Mucosa of rectum (tissue), 2 donors: ENCODE data around the gene FHOD3.

ENCODE experiments used
- H3K27ac ChIP-seq, 2 donors: one replicate each; pipeline ENCODE4 v1.7.0; 2013; ENCODE audit warnings: inconsistent platforms in 2 of 2, low read depth in 2 of 2, low read length in 2 of 2
- H3K27me3 ChIP-seq, 2 donors: one replicate each; pipeline ENCODE4 v1.7.0; 2013; ENCODE audit warnings: low read length in 2 of 2; ENCODE audit not compliant: control insufficient read depth in 2 of 2, insufficient read depth in 2 of 2
- H3K36me3 ChIP-seq, 2 donors: one replicate each; pipeline ENCODE4 v1.7.0; 2013; ENCODE audit warnings: low read length in 2 of 2; ENCODE audit not compliant: control insufficient read depth in 2 of 2, insufficient read depth in 2 of 2
- H3K4me1 ChIP-seq, 2 donors: one replicate each; pipeline ENCODE4 v1.7.0; 2013; ENCODE audit warnings: low read length in 2 of 2, mild to moderate bottlenecking in 1 of 2; ENCODE audit not compliant: control insufficient read depth in 2 of 2, insufficient read depth in 2 of 2
- H3K4me3 ChIP-seq, 2 donors: one replicate each; pipeline ENCODE4 v1.7.0; 2013; ENCODE audit warnings: low read length in 2 of 2
- H3K9ac ChIP-seq, 2 donors: one replicate each; pipeline ENCODE4 v1.7.0; 2013; ENCODE audit warnings: low read length in 2 of 2, low read depth in 1 of 2, mild to moderate bottlenecking in 1 of 2
- H3K9me3 ChIP-seq, 2 donors: one replicate each; pipeline ENCODE4 v1.7.0; 2013; ENCODE audit warnings: low read length in 2 of 2; ENCODE audit not compliant: control insufficient read depth in 2 of 2
- donor health status: healthy.
- donor health status: Normal muscosa, but diverticular disease.

FHOD3 gene

DNA sequence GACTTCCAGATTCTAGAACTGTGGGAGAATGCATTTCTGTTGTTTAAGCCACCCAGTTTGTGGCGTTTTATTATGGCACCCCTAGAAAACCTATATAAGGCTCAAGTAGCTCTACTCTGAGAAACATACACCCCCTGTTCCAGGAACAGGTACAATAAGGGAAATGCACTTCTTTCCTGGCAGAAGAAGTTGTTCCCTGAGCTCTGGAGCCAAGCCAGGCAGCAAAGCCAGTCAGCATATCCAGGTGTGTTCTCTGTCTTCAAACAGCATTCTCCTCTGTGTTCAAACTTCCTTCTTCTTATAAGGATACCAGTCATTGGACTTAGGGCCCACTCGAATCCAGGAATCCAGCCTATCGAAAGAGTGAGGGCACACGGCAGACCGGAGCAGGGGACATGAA, 434.8 kb downstream of the FHOD3 start:
- Histone ChIP-seq H3K4me3 (no peak overlapping the region), H3K9me3 (peaks cover 0 to 3% of the 10 kb centered on the region in 2 donors)

DNA sequence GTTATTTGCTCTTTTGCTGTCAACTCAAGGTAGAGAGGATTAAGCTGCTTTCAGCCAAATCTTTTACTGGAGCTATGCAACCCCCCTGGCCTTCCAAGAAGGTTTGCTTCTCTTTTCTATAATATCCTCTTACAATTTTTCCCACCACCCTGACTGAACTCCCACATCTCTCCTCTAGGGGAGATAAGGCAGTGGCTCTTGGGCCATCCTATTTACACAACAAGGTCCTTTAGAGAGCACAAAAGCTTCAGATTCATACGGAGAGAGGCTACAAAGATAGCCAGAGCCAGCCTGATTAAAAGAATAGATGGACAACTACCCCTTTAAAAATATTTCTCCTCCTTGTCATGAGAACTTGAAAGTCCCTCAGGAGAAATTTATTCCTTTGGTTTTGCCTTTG, 435.6 kb downstream of the FHOD3 start:
- Histone ChIP-seq H3K4me3 (no peak overlapping the region), H3K4me1 (peaks cover 0 to 6% of the 10 kb centered on the region in 2 donors), H3K9me3 (peaks cover 0 to 3% of the 10 kb centered on the region in 2 donors), H3K36me3 (no peaks in the 10 kb centered on the region), H3K9ac (no peak overlapping the region), H3K27ac (no peak overlapping the region), H3K27me3 (no peaks in the 10 kb centered on the region)

More for the DNA sequence above, 434.8 kb downstream of the FHOD3 start:
- no peaks in the 10 kb centered on the region for H3K27me3 ChIP-seq
- peaks cover 0 to 6% of the 10 kb centered on the region in 2 donors for H3K4me1 ChIP-seq
- H3K36me3 ChIP-seq, result no peaks in the 10 kb centered on the region
- H3K9ac ChIP-seq, result no peak overlapping the region
- no peak overlapping the region for H3K27ac ChIP-seq

DNA sequence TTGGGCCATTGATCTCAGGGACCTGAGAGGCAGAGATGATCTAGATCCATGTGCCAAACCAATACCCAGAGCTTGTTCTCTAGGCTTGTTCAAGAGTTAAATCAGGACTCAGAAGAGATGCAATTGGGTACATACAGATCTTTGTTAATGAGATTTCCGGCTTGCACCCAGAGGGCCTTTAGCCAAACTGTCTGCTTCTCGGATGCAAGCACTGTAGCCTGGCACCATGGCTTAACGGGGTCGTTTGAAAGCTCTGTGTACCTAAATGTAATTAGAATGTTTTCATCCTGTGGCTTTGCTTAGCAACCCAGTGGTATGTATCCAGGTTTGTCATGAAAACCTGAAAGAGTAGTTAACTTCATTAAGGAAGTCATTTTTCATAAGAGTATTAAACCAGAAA, 437.1 kb downstream of the FHOD3 start:
- H3K27me3 ChIP-seq, result no peaks in the 10 kb centered on the region
- H3K4me1 ChIP-seq, result peaks cover 0 to under 1% of the 10 kb centered on the region in 2 donors
- H3K36me3 ChIP-seq, result no peaks in the 10 kb centered on the region
- H3K9me3 ChIP-seq, result peaks cover 0 to 3% of the 10 kb centered on the region in 2 donors
- no peak overlapping the region for H3K4me3 ChIP-seq
- no peak overlapping the region for H3K9ac ChIP-seq
- H3K27ac ChIP-seq, result no peak overlapping the region

DNA sequence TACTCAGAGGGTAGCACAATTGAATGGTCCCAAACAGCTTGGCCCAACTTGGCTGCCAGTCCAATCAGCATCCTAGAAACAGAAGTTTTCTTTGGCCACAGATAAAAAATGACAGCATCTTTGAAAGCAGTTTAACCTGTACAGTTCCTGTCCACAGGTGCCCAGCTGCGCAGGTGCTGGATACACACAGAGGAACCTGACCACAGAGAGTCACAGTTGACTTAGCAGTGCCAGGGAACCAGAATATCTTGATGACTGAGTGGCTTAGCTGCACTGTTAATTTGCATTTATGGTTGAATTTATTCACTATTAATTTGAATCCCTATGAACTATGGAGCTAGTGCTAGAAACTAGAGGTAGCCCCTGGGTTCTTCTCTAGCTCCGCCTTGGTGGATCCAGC, 437.6 kb downstream of the FHOD3 start:
- Histone ChIP-seq H3K36me3 (no peaks in the 10 kb centered on the region), H3K4me3 (no peak overlapping the region), H3K4me1 (no peaks in the 10 kb centered on the region), H3K9me3 (peaks cover 0 to 3% of the 10 kb centered on the region in 2 donors), H3K9ac (no peak overlapping the region), H3K27me3 (no peaks in the 10 kb centered on the region), H3K27ac (no peak overlapping the region)

DNA sequence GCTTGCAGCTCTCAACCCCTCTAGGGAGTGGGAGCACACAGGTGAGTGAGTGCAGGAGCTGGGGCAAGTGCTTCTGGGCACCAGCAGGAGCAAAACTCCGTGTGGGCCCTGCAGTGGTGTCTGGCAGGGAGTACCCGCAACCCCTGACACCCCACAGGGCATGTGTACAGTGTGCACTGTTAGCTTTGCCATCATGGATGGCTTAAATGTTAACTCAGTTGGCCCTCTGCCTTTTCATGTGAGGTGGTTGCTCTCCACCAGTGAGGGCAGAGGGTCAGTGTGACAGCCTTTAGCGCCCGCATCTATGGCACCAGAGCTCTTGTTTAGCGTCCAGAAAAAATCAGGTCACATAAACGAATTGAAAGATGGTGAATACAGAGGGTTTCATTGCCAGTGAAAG, 438.6 kb downstream of the FHOD3 start:
- no peaks in the 10 kb centered on the region for H3K36me3 ChIP-seq
- no peak overlapping the region for H3K9ac ChIP-seq
- no peaks in the 10 kb centered on the region for H3K4me1 ChIP-seq
- no peak overlapping the region for H3K4me3 ChIP-seq
- peaks cover 0 to 3% of the 10 kb centered on the region in 2 donors for H3K9me3 ChIP-seq
- H3K27ac ChIP-seq, result no peak overlapping the region
- H3K27me3 ChIP-seq, result no peaks in the 10 kb centered on the region

DNA sequence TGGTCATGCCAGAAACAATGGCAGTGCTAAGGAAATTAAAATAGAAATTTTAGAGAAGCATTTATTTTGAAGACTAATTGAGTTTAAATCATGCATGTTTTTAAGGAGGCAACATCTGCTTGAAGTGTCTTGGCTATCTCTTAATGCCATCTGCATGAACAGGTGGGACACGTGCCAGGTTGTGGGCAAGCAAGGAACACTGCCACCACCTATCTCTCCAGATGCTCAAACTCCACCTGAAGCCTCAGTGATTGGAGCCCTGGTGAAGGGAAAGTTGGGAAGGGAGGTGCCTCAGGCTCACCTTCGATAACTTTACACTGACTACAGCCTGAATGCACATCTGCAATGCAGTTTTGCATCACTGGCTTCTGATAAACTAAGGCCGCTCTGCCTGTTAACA, 439.8 kb downstream of the FHOD3 start:
- Histone ChIP-seq H3K4me1 (no peaks in the 10 kb centered on the region), H3K27me3 (no peaks in the 10 kb centered on the region), H3K9ac (no peak overlapping the region), H3K4me3 (no peak overlapping the region), H3K36me3 (no peaks in the 10 kb centered on the region), H3K9me3 (peaks cover 0 to 3% of the 10 kb centered on the region in 2 donors), H3K27ac (no peak overlapping the region)

DNA sequence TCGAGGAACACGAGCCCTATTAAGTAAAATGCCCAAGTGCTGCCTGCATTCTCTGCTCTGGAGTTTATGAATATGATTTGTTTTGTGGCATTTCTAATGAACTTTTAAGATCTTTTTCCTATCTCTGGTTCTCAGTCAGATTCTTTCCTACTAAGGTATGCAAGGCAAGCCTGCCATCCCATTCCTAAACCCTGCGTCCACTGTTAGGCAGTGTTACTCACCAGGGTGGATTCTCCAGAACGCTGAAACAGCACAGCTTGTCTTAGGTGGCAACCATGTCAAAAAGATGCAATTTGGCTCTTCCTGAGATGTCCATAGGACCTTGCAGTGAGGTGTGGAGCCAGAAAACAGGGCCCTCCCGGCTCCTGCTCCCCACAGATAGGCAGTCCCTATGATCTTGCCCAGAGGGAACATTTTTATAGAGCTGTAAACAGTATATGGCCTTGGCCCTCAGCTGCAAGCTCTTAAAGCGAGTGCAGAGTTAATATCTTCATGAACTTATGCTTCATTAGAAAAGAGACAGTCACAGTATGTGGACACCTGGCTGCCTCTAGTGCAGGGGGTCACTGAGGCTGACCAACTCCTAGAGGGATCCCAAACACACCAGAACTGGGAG, 446.9 kb downstream of the FHOD3 start:
- Histone ChIP-seq H3K9ac (no peak overlapping the region), H3K27me3 (no peaks in the 10 kb centered on the region)

DNA sequence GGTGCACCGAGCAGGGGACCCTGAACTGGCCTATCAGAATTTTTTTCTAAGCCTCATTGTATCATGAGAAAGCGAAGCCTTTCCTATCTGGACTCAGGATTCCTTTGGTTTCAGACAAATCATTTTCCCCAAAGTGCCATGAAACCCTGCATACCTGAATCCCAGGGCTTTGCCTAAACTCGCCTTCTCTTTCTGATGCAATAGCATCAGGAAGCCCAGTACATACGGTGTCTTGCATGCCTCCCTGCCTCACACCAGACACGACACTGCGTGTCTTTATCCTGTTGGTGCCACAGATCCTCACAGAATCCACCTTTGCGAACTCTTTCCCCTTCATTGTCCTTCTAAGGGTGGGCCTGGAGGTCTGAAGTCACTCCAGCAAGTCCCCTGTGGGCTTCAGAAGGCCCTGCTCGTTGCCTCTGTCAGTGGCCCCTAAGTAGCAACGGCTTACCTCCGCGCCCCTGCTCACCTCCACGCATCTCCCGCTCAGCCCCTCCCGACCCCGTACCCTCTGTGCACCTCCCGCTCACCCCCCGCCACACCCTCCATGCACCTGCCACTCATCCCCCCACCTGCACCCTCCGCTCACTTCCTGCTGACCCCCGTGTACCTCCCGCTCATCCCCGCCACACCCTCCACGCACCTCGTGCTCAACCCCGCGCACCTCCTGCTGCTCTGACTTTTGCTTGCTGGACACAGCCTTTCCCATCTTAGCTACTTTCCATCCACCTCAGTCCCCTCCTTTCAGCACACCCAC, 447.9 kb downstream of the FHOD3 start:
- Histone ChIP-seq H3K4me3 (no peak overlapping the region), H3K4me1 (no peaks in the 10 kb centered on the region)

More for the DNA sequence above, 446.9 kb downstream of the FHOD3 start:
- H3K4me1 ChIP-seq, result no peaks in the 10 kb centered on the region
- H3K4me3 ChIP-seq, result no peak overlapping the region
- H3K27ac ChIP-seq, result no peak overlapping the region
- H3K9me3 ChIP-seq, result no peaks in the 10 kb centered on the region
- H3K36me3 ChIP-seq, result no peaks in the 10 kb centered on the region

DNA sequence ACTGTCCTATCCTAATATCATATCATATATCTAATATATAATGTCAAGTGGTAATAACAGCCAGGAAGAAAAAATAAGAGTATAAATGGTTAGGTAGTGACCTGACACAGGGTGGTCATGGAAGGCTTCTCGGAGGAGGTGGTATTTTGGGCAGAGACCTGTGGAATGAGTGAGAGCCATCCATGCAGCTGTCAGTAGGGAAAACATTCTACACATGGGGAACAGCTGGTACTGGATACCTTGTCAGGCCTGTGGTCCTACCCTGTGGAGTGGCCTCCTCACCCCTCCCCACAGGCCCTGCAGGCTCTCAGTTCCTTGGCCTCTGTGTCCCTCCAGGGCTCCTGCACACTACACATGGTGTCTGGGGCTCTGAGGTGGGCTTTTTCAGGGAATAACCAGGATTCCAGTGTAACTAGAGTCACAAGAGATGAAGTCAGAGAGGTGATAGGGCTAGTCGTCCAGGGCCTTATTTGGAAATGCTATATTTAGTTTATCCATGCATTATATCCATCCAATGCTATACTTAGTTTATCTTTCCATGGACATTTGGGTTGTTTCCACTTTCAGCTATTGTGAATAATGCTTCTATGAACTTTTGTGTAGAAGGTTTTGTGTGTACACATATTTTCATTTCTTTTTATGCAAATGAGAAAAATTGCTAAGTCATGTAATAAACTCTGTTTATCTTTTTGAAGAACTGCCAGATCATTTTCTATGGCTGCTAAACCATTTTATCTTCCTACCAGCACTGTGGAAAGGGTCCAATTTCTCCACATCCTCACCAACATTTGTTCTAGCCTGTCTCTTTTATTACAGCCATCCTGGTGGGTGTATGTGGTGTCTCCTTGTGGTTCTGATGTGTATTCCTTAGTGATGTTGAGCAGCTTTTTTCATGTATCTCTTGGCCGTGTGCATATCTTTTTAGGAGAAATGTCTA, 455.7 kb downstream of the FHOD3 start:
- H3K27me3 ChIP-seq, result no peaks in the 10 kb centered on the region
- no peaks in the 10 kb centered on the region for H3K4me1 ChIP-seq
- H3K36me3 ChIP-seq, result no peaks in the 10 kb centered on the region
- no peaks in the 10 kb centered on the region for H3K9me3 ChIP-seq
- H3K4me3 ChIP-seq, result no peak overlapping the region
- no peak overlapping the region for H3K9ac ChIP-seq
- no peak overlapping the region for H3K27ac ChIP-seq

More for the DNA sequence above, 447.9 kb downstream of the FHOD3 start:
- no peaks in the 10 kb centered on the region for H3K9me3 ChIP-seq
- H3K9ac ChIP-seq, result no peak overlapping the region
- no peak overlapping the region for H3K27ac ChIP-seq
- H3K27me3 ChIP-seq, result no peaks in the 10 kb centered on the region
- H3K36me3 ChIP-seq, result no peaks in the 10 kb centered on the region

DNA sequence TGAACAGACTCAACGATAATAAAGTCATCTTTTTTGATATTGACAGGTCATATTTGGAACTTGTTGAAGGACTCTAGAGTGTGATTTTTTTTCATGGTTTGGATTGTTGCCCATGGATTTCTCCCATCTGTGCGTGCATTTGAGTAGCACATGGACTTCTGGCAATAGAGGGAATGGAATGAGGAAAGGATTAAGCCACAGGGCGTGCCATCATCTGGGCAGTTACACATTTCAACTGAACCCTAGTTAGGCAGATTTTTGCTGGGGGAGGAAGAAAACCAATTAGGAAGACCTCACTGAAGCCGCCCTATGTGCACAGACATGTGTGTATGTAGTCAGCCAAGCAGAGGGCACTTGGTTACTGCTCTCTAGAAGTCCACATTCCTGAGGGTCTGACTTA, 458.7 kb downstream of the FHOD3 start:
- H3K4me1 ChIP-seq, result no peaks in the 10 kb centered on the region
- no peaks in the 10 kb centered on the region for H3K9me3 ChIP-seq
- H3K27me3 ChIP-seq, result no peaks in the 10 kb centered on the region
- no peak overlapping the region for H3K9ac ChIP-seq
- no peak overlapping the region for H3K4me3 ChIP-seq
- H3K36me3 ChIP-seq, result no peaks in the 10 kb centered on the region
- H3K27ac ChIP-seq, result no peak overlapping the region
